ENCODE measurements around the gene SOX1. TPM values are rescaled to one million over a fixed set of nuclear protein-coding genes. Genes with fewer than 3 reads are reported as not detected.
A peak's percentile ranks its signal among the peaks of the same experiment; 100 is the strongest.

The SOX1 gene
- total RNA-seq, 1 donor, result not detected

DNA sequence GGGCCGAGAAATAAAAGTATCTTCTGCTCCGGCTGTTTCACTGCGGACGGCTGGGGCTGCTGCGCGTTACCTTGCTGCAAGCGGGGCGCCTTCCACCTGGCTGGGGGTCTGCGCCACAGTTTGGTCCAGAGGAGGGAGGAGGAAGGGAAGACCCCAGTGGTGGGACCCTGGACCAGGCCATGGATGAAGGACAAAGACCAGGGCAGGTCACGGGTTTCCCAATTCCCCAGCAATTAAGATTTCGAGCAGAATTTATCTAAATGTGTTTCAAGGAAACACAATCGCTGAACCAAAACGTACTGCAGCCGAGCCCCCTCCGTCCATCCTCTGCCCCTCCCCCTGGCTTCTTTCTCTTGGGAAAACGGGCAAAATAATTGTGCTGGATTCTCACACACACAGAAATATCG lies 2.9 kb downstream of the SOX1 start:
- no peak overlapping the region for H3K4me3 ChIP-seq (ENCODE audit: insufficient read depth, low read length)
- no peaks in the 10 kb centered on the region for H3K79me2 ChIP-seq (ENCODE audit: insufficient read depth, low read length)
- no peaks in the 10 kb centered on the region for H4K20me1 ChIP-seq (ENCODE audit: insufficient read depth, low read length)
- H3K27me3 ChIP-seq (ENCODE audit: insufficient read depth, low read length), result peaks cover 64% of the 10 kb centered on the region
- DNase-seq (ENCODE audit: insufficient read length, low spot score, missing footprints), result peak; percentile 87
- H2AFZ ChIP-seq (ENCODE audit: low read length), result no peak overlapping the region
- no peaks in the 10 kb centered on the region for H3K9me3 ChIP-seq (ENCODE audit: low read depth, low read length)
- H3K36me3 ChIP-seq (ENCODE audit: insufficient read depth, low read length), result no peaks in the 10 kb centered on the region
- no peak overlapping the region for H3K27ac ChIP-seq (ENCODE audit: low read depth, low read length)
- no peaks in the 10 kb centered on the region for H3K4me1 ChIP-seq (ENCODE audit: insufficient read depth, low read length)
- no peak for TF ChIP-seq CTCF (IDR thresholded peaks at IDR 0.05; ENCODE audit: extremely low read depth, low read depth, low read length)
- no peak overlapping the region for H3K4me2 ChIP-seq (ENCODE audit: insufficient read depth, low read length)

GRCh38 chr13:112071102-112071722 lies 4.3 kb downstream of the SOX1 start:
- Histone ChIP-seq H3K9me3 (ENCODE audit: low read depth, low read length) (no peaks in the 10 kb centered on the region), H3K4me1 (ENCODE audit: insufficient read depth, low read length) (no peaks in the 10 kb centered on the region), H3K4me3 (ENCODE audit: insufficient read depth, low read length) (no peak overlapping the region), H3K36me3 (ENCODE audit: insufficient read depth, low read length) (no peaks in the 10 kb centered on the region), H4K20me1 (ENCODE audit: insufficient read depth, low read length) (no peaks in the 10 kb centered on the region), H3K79me2 (ENCODE audit: insufficient read depth, low read length) (no peaks in the 10 kb centered on the region), H2AFZ (ENCODE audit: low read length) (no peak overlapping the region), H3K27ac (ENCODE audit: low read depth, low read length) (no peak overlapping the region), H3K4me2 (ENCODE audit: insufficient read depth, low read length) (no peak overlapping the region), H3K27me3 (ENCODE audit: insufficient read depth, low read length) (peaks cover 59% of the 10 kb centered on the region)
- TF ChIP-seq CTCF (IDR thresholded peaks at IDR 0.05; ENCODE audit: extremely low read depth, low read depth, low read length), result no peak
- DNase-seq (ENCODE audit: insufficient read length, low spot score, missing footprints), result no peak

- H3K27ac ChIP-seq (ENCODE audit: low read depth, low read length), result no peak overlapping the region
- H2AFZ ChIP-seq (ENCODE audit: low read length), result no peak overlapping the region
- DNase-seq (ENCODE audit: insufficient read length, low spot score, missing footprints), result peak; percentile 84
- no peaks in the 10 kb centered on the region for H3K4me1 ChIP-seq (ENCODE audit: insufficient read depth, low read length)
- H4K20me1 ChIP-seq (ENCODE audit: insufficient read depth, low read length), result no peaks in the 10 kb centered on the region
- H3K27me3 ChIP-seq (ENCODE audit: insufficient read depth, low read length), result peaks cover 57% of the 10 kb centered on the region
- H3K79me2 ChIP-seq (ENCODE audit: insufficient read depth, low read length), result no peaks in the 10 kb centered on the region
- TF ChIP-seq CTCF (IDR thresholded peaks at IDR 0.05; ENCODE audit: extremely low read depth, low read depth, low read length), result no peak
- no peaks in the 10 kb centered on the region for H3K9me3 ChIP-seq (ENCODE audit: low read depth, low read length)
- H3K4me3 ChIP-seq (ENCODE audit: insufficient read depth, low read length), result no peak overlapping the region
- H3K36me3 ChIP-seq (ENCODE audit: insufficient read depth, low read length), result no peaks in the 10 kb centered on the region
- H3K4me2 ChIP-seq (ENCODE audit: insufficient read depth, low read length), result no peak overlapping the region
Measured at GRCh38 chr13:112071723-112072533, 5.0 kb downstream of the SOX1 start.

DNA sequence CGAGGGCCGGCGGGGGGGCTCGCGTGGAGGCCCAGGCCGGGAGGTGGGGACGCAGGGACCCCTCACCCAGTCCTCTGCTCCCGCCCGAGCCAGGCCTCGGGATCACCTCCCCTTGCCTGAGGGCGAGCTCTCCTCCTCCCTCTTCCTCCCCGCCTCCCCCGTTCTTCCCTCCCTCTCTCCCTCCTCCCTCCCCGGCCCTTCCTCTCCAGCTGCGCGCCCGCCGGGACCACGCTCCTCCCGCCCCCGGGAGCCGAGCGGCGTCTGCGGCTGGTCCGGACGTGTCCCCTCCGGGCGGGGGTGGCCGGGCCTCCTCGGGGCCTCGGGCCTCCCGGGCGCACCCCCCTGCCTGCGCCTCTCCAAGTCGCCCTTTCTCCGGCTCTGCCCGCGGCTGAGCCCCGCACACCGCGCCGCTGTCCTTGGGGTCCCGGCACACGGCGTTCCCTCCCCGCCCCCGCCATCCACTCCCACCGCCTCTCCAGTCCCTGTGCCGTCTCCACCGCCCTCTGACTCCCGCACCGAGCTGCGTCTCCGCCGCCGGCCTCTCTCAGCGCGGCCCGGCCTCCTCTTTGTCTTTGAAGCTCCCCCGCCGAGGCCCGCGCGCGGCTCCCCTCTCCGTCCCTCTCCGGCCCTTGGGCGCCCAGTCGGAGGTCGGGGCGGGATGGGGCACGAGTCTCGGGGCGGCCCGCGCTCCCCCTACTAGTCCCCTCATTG lies 5.7 kb downstream of the SOX1 start:
- Histone ChIP-seq H3K9me3 (ENCODE audit: low read depth, low read length) (no peaks in the 10 kb centered on the region), H4K20me1 (ENCODE audit: insufficient read depth, low read length) (no peaks in the 10 kb centered on the region), H3K27ac (ENCODE audit: low read depth, low read length) (no peak overlapping the region), H3K4me1 (ENCODE audit: insufficient read depth, low read length) (no peaks in the 10 kb centered on the region), H3K4me3 (ENCODE audit: insufficient read depth, low read length) (no peak overlapping the region), H2AFZ (ENCODE audit: low read length) (no peak overlapping the region), H3K79me2 (ENCODE audit: insufficient read depth, low read length) (no peaks in the 10 kb centered on the region), H3K27me3 (ENCODE audit: insufficient read depth, low read length) (peaks cover 54% of the 10 kb centered on the region), H3K36me3 (ENCODE audit: insufficient read depth, low read length) (no peaks in the 10 kb centered on the region), H3K4me2 (ENCODE audit: insufficient read depth, low read length) (no peak overlapping the region)
- no peak for TF ChIP-seq CTCF (IDR thresholded peaks at IDR 0.05; ENCODE audit: extremely low read depth, low read depth, low read length)
- no peak for DNase-seq (ENCODE audit: insufficient read length, low spot score, missing footprints)

All from osteoblast (primary cell).